ENCODE measurements around the gene ZNF41. TPM values are rescaled to one million over a fixed set of nuclear protein-coding genes. Genes with fewer than 3 reads are reported as not detected.

The ZNF41 gene
- total and polyA plus RNA-seq, 2 of the 8 experiments (the other 6 are each of a cell fraction or from before 2014, with no cell fraction given): 1.8 to 5.3 TPM

DNA sequence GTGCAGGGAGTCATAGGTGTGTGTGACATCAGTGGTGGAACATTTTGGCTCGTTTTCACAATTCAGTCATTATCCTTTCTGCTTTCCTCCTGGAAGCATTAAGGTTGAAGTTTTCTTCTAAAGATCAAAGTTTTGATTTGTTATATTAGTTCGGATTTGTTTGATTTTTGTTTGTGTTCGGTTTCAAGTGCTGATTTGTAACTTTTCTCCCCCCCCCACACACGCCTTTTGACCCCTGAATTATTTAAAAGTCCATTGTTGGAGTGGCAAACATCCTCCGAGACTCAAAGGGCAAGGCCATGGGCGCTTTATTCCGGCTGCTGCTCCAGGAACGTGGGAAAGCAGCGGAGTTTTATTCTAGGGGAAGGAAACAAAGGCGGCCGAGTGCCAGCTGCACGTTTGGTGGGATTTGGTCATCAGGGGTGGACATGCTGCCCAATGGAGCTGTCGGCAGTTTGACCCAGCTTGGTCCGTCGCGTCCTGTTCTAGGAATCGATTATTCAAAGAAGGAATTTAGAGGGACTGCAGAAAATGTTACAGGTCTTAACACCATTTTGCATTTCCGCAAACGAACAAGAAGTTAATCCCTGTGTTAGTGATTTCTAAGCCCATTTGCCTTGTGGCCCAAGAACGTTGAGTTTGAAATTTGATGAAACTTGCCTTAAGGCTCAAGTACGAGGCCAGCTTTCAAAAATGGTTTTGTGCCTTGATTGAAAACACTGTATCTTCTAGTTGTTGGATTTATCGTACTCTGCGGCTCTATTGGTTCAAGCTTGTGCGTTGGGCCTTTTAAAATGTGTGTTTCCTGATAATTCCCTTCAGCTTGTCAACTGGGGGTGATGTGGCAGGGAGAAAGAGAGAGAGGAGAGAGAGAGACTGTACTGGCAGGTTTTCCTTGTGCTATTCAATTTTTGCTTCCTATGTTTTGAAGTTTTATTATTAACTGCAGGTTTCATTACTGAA is 565 bp upstream of the ZNF41 start:
- TF ChIP-seq SP4 (IDR thresholded peaks at IDR 0.05; ENCODE audit: low read length) (no peak), KDM1A (IDR thresholded peaks at IDR 0.05; ENCODE audit: borderline replicate concordance, low read length) (peak; percentile 26; the same call in 1 of the 2 replicates)
- H3K79me1 ChIP-seq (ENCODE audit: low read depth, low read length): no peaks in the 10 kb centered on the region
- peaks cover 0 to 2% (median 0%) of the 10 kb centered on the region in 4 experiments; a peak in 2 of 7 replicates for H3K4me1 ChIP-seq (replicated peaks in 1 of 4; ENCODE audit: control insufficient read depth in 3 of 4, insufficient read depth in 4 of 4, low read length in 3 of 4)
- H3K36me3 ChIP-seq (ENCODE audit: control insufficient read depth in 2 of 4, insufficient read depth in 4 of 4, low read length in 3 of 4): no peaks in the 10 kb centered on the region
- H4K8ac ChIP-seq (ENCODE audit: extremely low read depth, insufficient read depth, low read length): no peak overlapping the region
- H2BK12ac ChIP-seq (ENCODE audit: low read depth, low read length): no peak overlapping the region
- no peak overlapping the region for H2BK20ac ChIP-seq (ENCODE audit: low read length)
- POLR2A ChIA-PET (ENCODE audit: partially characterized antibody): interaction anchor here (0.8 kb wide), 1 partner anchor 161 kb away, joined by 4 read pairs; no protein-coding TSS in a partner anchor
- no peak overlapping the region for H3K27ac ChIP-seq (ENCODE audit: low read depth, low read length)
- H2BK120ac ChIP-seq (replicated peaks; ENCODE audit: low read depth, low read length): no peak overlapping the region
- H3K9me3 ChIP-seq (ENCODE audit: insufficient read depth in 2 of 2, low read depth in 1 of 2, low read length in 1 of 2): no peaks in the 10 kb centered on the region
- no peak for FAIRE-seq
- no peak overlapping the region for H3K4ac ChIP-seq (replicated peaks; ENCODE audit: insufficient read length, low read depth, low read length)
- H3K27me3 ChIP-seq (replicated peaks in 1 of 4; ENCODE audit: control insufficient read depth in 3 of 4, extremely low read depth in 1 of 4, insufficient read depth in 3 of 4, low read length in 3 of 4): no peaks in the 10 kb centered on the region
- H2BK15ac ChIP-seq (ENCODE audit: low read length): no peak overlapping the region
- H3K23ac ChIP-seq (ENCODE audit: insufficient read length): no peak overlapping the region
- H4K5ac ChIP-seq (ENCODE audit: insufficient read length, low read depth, low read length): no peak overlapping the region
- H3K56ac ChIP-seq (replicated peaks; ENCODE audit: insufficient read length, low read depth, low read length): peak overlapping the region; percentile 10
- H3K18ac ChIP-seq (ENCODE audit: extremely low read depth, low read length): no peak overlapping the region
- CTCF ChIA-PET (ENCODE audit: partially characterized antibody): no interaction called here
- H3K23me2 ChIP-seq (ENCODE audit: low read depth, low read length): peaks cover 6% of the 10 kb centered on the region; the same call in 1 of the 2 replicates
- H2AK5ac ChIP-seq (ENCODE audit: low read depth, low read length): no peak overlapping the region
- no peak overlapping the region for H2BK5ac ChIP-seq (ENCODE audit: low read depth, low read length)
- H4K20me1 ChIP-seq (replicated peaks in 1 of 2; ENCODE audit: control insufficient read depth in 1 of 2, insufficient read depth in 2 of 2, low read length in 2 of 2): no peaks in the 10 kb centered on the region
- H3K4me2 ChIP-seq (ENCODE audit: insufficient read depth in 1 of 2, low read depth in 2 of 2, low read length in 2 of 2): peak overlapping the region; percentile 76 to 92
- H4K91ac ChIP-seq (replicated peaks; ENCODE audit: insufficient read length, low read length): peak overlapping the region; percentile 10
- no peak overlapping the region for H3K14ac ChIP-seq (ENCODE audit: insufficient read length)
- H2AFZ ChIP-seq (ENCODE audit: low read length): peak overlapping the region; percentile 15; the same call in 1 of the 2 replicates
- no peak for DNase-seq (ENCODE audit: low read depth in 1 of 2, low spot score in 2 of 2)
- H3K9ac ChIP-seq (replicated peaks in 1 of 4; ENCODE audit: extremely low read depth in 1 of 4, low read depth in 3 of 4, low read length in 3 of 4): peak overlapping the region in 3 of 4 experiments; percentile 24 to 95 (median 45); a peak in 5 of 7 replicates
- peak overlapping the region; percentile 77 to 86 (median 82) for H3K4me3 ChIP-seq (ENCODE audit: extremely low read depth in 1 of 4, insufficient read depth in 2 of 4, low read depth in 3 of 4, low read length in 4 of 4)
- 8% methylated on average over 21 of the region's 24 CpGs; no CpG with 5 or more reads in 1 of the 2 experiments for WGBS, 2 experiments (ENCODE audit: extremely low coverage in 1 of 2, insufficient coverage in 1 of 2, insufficient read length in 1 of 2, insufficient replicate concordance in 2 of 2, low coverage in 1 of 2, low lambda C conversion rate in 2 of 2, missing lambda C conversion rate in 1 of 2)
- H3K79me2 ChIP-seq (ENCODE audit: control insufficient read depth in 1 of 2, insufficient read depth in 2 of 2, low read length in 2 of 2): peaks cover 0 to 19% of the 10 kb centered on the region in 2 experiments; a peak in 2 of 4 replicates

Data from H1 (cell line).